KG1 (cell line): Measurements from ENCODE around the gene NOL4L.

Experiments
- DNase-seq: peaks from one replicate; lab custom pipeline; 2025; lab: John Stamatoyannopoulos, UW

NOL4L gene

GRCh38 chr20:32444474-32445220, 140.5 kb downstream of the NOL4L start:
- DNase-seq = no peak

- no peak for DNase-seq
Measured at GRCh38 chr20:32443386-32443974, 141.7 kb downstream of the NOL4L start.

- no peak for DNase-seq
Measured at GRCh38 chr20:32442630-32443373, 142.3 kb downstream of the NOL4L start.

GRCh38 chr20:32441638-32442037, 143.5 kb downstream of the NOL4L start:
- DNase-seq = no peak

- no peak for DNase-seq
Measured at GRCh38 chr20:32440758-32441078, 144.4 kb downstream of the NOL4L start.

GRCh38 chr20:32440069-32440757, 144.9 kb downstream of the NOL4L start:
- DNase-seq = no peak

- DNase-seq = no peak
Measured at GRCh38 chr20:32439132-32439829, 145.9 kb downstream of the NOL4L start.

- DNase-seq = no peak
Measured at GRCh38 chr20:32438331-32438858, 146.7 kb downstream of the NOL4L start.

- DNase-seq = no peak
Measured at GRCh38 chr20:32437391-32438074, 147.6 kb downstream of the NOL4L start.

GRCh38 chr20:32436968-32437367, 148.2 kb downstream of the NOL4L start:
- DNase-seq = no peak

- DNase-seq = no peak
Measured at GRCh38 chr20:32436142-32436861, 148.8 kb downstream of the NOL4L start.

- no peak for DNase-seq
Measured at GRCh38 chr20:32435449-32436107, 149.6 kb downstream of the NOL4L start.

GRCh38 chr20:32434434-32434833, 150.7 kb downstream of the NOL4L start:
- DNase-seq = no peak

- no peak for DNase-seq
Measured at GRCh38 chr20:32433311-32434021, 151.7 kb downstream of the NOL4L start.

GRCh38 chr20:32432277-32432676, 152.9 kb downstream of the NOL4L start:
- no peak for DNase-seq

GRCh38 chr20:32431457-32431856, 153.7 kb downstream of the NOL4L start:
- DNase-seq = no peak

- DNase-seq = no peak
Measured at GRCh38 chr20:32429745-32430360, 155.3 kb downstream of the NOL4L start.

GRCh38 chr20:32429343-32429742, 155.8 kb downstream of the NOL4L start:
- DNase-seq = no peak

GRCh38 chr20:32427996-32428395, 157.1 kb downstream of the NOL4L start:
- no peak for DNase-seq
